HG02884 (cell line): ENCODE results near the gene CXXC4.

Source experiments
- ATAC-seq: cut with Tn5 transposase; IDR thresholded peaks from one replicate; pipeline ENCODE4 v1.9.1; 2021; ENCODE audit warnings: mild to moderate bottlenecking, moderate library complexity; ENCODE audit not compliant: unreplicated experiment

Gene CXXC4

GRCh38 chr4:104424475-104424941 is 70.2 kb downstream of the CXXC4 start:
- ATAC-seq, result no peak

DNA sequence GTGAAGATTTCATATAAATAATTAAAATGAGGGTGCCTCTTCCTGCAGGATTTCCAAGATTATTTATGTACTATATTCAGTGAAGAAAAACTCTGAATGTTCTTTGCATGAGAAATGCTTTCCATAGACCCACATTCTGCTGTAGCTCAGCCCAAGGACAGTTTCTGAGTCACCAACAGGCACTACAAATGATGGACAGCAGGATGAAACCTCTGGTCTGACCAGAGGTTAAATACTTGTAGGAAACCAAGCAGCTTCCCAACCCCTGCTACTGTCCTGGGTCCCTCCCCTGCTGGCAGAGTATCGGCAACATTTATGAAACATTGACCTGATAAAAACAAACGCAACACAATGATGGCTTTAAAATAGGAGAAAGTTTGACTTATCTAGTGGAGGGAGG is 73.1 kb downstream of the CXXC4 start:
- ATAC-seq, result no peak

GRCh38 chr4:104420766-104421165 is 73.9 kb downstream of the CXXC4 start:
- no peak for ATAC-seq
